BE2C (cell line): ENCODE results near the gene DLG2.

Experiments used
- DNase-seq: peaks from one replicate; pipeline ENCODE4 v3.0.0-alpha.2; 2020
- H3K27me3 ChIP-seq: fragments of 250-450 bp; sonication (Bioruptor Pico); 2 replicates; pipeline ENCODE4 v1.5.1; 2020; ENCODE audit warnings: mild to moderate bottlenecking
- H3K36me3 ChIP-seq: fragments of 250-450 bp; sonication (Bioruptor Pico); 2 replicates; pipeline ENCODE4 v1.5.1; 2020; ENCODE audit warnings: mild to moderate bottlenecking
- H3K4me1 ChIP-seq: fragments of 250-450 bp; sonication (Bioruptor Pico); 2 replicates; pipeline ENCODE4 v1.5.1; 2020
- H3K4me3 ChIP-seq: 2 replicates; pipeline ENCODE4 v1.5.1; 2011; ENCODE audit warnings: low read depth, low read length
- H3K9me3 ChIP-seq: fragments of 250-450 bp; sonication (Bioruptor Pico); 2 replicates; pipeline ENCODE4 v1.5.1; 2020
- CTCF ChIP-seq: IDR thresholded peaks from 2 replicates; pipeline ENCODE4 v1.5.1; 2012; ENCODE audit warnings: mild to moderate bottlenecking, low read depth, low read length

DLG2 gene

GRCh38 chr11:83408946-83409345, 2218.2 kb downstream of the DLG2 start:
- Histone ChIP-seq H3K4me3 (no peak overlapping the region), H3K9me3 (no peaks in the 10 kb centered on the region), H3K4me1 (peaks cover 12% of the 10 kb centered on the region), H3K36me3 (no peaks in the 10 kb centered on the region), H3K27me3 (no peaks in the 10 kb centered on the region)
- no peak for TF ChIP-seq CTCF
- no peak for DNase-seq
